Smooth muscle cell (in vitro differentiated cells): ENCODE measurements around the gene TRUB2. TPM values are rescaled to one million over a fixed set of nuclear protein-coding genes. Genes with fewer than 3 reads are reported as not detected.

ENCODE experiments used
- DNase-seq: peaks from one replicate; lab custom pipeline; 2025; ENCODE audit not compliant: unreplicated experiment; lab: John Stamatoyannopoulos, UW
- H2AFZ ChIP-seq: fragments of 200-600 bp; sonication (generic); 2 replicates; pipeline ENCODE4 v1.6.0; 2016; ENCODE audit warnings: antibody characterized with exemption, low read depth, mild to moderate bottlenecking
- H3F3A ChIP-seq: fragments of 200-600 bp; sonication (generic); 2 replicates; pipeline ENCODE4 v1.6.0; 2017; ENCODE audit warnings: antibody characterized with exemption, low read depth
- H3K27ac ChIP-seq: fragments of 200-600 bp; sonication (generic); 2 replicates; pipeline ENCODE4 v1.5.1; 2016; ENCODE audit warnings: low read depth, mild to moderate bottlenecking
- H3K27me3 ChIP-seq: fragments of 200-600 bp; sonication (generic); 2 replicates; pipeline ENCODE4 v1.6.1; 2016; ENCODE audit warnings: low read depth, mild to moderate bottlenecking
- H3K36me3 ChIP-seq: fragments of 200-600 bp; sonication (generic); 2 replicates; pipeline ENCODE4 v1.5.1; 2016; ENCODE audit warnings: low read depth
- H3K4me1 ChIP-seq: fragments of 200-600 bp; sonication (generic); 2 replicates; pipeline ENCODE4 v1.5.1; 2016; ENCODE audit warnings: low read depth
- H3K4me2 ChIP-seq: fragments of 200-600 bp; sonication (generic); 2 replicates; pipeline ENCODE4 v1.6.0; 2016; ENCODE audit warnings: mild to moderate bottlenecking
- H3K4me3 ChIP-seq: fragments of 200-600 bp; sonication (generic); 2 replicates; pipeline ENCODE4 v1.5.1; 2016; ENCODE audit warnings: mild to moderate bottlenecking
- H3K79me2 ChIP-seq: fragments of 200-600 bp; sonication (generic); 2 replicates; pipeline ENCODE4 v1.6.0; 2016; ENCODE audit warnings: low read depth, mild to moderate bottlenecking
- H3K9ac ChIP-seq: fragments of 200-600 bp; sonication (generic); 2 replicates; pipeline ENCODE4 v1.6.0; 2016; ENCODE audit warnings: low read depth
- H3K9me3 ChIP-seq: fragments of 200-600 bp; sonication (generic); replicated peaks from 2 replicates; pipeline ENCODE4 v1.5.1; 2016; ENCODE audit warnings: low read depth
- H4K20me1 ChIP-seq: fragments of 200-600 bp; sonication (generic); 2 replicates; pipeline ENCODE4 v1.6.0; 2016; ENCODE audit warnings: low read depth
- WGBS: methylation state at CpG from one replicate; pipeline ENCODE4 v1.1.7; 2016; ENCODE audit warnings: low lambda C conversion rate; 5-methylcytosine and 5-hydroxymethylcytosine counted together
- polyA plus RNA-seq: library from polyadenylated mRNA; unstranded; fragments of >200 nt; fragmentation: Nextera tagmentation; extraction: Ambion mirVana; gene quantifications from 2 replicates; pipeline ENCODE4 v1.2.1, GENCODE V29; 2016
- total RNA-seq: library from RNA; depleted of rRNA; stranded (reverse); fragments of >200 nt; gene quantifications from 2 replicates; pipeline ENCODE4 v1.2.3, GENCODE V29; 2014
- TF ChIP-seq, protein P1 (sequence below): fragments of 200-600 bp; sonication (generic); IDR thresholded peaks from 2 replicates; pipeline ENCODE4 v1.5.1; 2017; ENCODE audit warnings: borderline replicate concordance, mild to moderate bottlenecking, antibody characterized with exemption; ENCODE audit not compliant: insufficient read depth, poor library complexity, severe bottlenecking

Gene TRUB2
- total and polyA plus RNA-seq, 2 experiments from 2014 or later, result 9.0 to 33.2 TPM

DNA sequence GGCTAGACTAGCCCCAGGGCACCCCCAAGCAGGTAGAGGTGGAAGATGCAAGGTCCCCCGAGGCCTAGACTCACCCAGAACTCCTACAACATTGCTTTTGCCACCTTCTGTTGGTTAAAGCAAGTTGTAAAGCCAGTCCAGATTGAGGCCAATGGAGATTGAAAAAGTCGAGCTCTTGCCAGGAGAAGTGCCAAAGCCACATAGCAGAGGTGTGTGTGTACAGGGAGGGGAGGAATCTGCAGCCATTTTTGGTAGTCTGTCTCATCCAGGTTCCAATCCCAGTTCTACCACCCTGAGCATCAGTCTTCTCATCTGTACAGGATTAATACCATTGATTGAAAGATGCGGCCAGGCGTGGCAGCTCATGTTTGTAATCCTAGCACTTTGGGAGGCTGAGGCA is 36.6 kb upstream of the TRUB2 start:
- no peak overlapping the region for H2AFZ ChIP-seq
- H3K4me3 ChIP-seq, result no peak overlapping the region
- no peaks in the 10 kb centered on the region for H3K9me3 ChIP-seq
- no peak for DNase-seq
- no peaks in the 10 kb centered on the region for H4K20me1 ChIP-seq
- WGBS, result 97% methylated on average over 4 of the region's 4 CpGs
- no peaks in the 10 kb centered on the region for H3K79me2 ChIP-seq
- H3K27ac ChIP-seq, result no peak overlapping the region
- no peak overlapping the region for H3K9ac ChIP-seq
- no peaks in the 10 kb centered on the region for H3K36me3 ChIP-seq
- H3K27me3 ChIP-seq, result no peaks in the 10 kb centered on the region
- TF ChIP-seq, protein P1, sequence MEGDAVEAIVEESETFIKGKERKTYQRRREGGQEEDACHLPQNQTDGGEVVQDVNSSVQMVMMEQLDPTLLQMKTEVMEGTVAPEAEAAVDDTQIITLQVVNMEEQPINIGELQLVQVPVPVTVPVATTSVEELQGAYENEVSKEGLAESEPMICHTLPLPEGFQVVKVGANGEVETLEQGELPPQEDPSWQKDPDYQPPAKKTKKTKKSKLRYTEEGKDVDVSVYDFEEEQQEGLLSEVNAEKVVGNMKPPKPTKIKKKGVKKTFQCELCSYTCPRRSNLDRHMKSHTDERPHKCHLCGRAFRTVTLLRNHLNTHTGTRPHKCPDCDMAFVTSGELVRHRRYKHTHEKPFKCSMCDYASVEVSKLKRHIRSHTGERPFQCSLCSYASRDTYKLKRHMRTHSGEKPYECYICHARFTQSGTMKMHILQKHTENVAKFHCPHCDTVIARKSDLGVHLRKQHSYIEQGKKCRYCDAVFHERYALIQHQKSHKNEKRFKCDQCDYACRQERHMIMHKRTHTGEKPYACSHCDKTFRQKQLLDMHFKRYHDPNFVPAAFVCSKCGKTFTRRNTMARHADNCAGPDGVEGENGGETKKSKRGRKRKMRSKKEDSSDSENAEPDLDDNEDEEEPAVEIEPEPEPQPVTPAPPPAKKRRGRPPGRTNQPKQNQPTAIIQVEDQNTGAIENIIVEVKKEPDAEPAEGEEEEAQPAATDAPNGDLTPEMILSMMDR, result no peak
- H3K4me1 ChIP-seq, result no peaks in the 10 kb centered on the region
- no peak overlapping the region for H3K4me2 ChIP-seq
- H3F3A ChIP-seq, result no peaks in the 10 kb centered on the region

DNA sequence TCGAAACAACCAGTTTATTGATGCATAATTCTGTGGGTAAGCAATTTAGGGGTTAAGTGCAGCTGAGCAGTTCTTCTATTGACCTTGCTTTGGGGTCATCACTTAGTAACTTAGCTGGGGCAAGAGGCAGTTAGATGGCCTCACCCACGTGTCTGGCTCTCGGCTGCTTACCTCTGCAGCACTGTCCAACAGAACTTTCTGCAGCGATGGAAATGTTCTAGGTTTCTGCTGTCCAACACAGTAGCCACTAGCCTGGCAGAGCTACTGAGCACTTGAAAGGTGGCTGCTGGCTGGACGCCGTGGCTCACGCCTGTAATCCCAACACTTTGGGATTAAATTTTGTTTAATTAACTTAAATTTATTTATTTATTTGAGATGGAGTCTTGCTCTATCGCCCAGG is 35.8 kb upstream of the TRUB2 start:
- TF ChIP-seq, protein P1, result no peak
- H3K27me3 ChIP-seq, result no peaks in the 10 kb centered on the region
- no peaks in the 10 kb centered on the region for H3F3A ChIP-seq
- no peaks in the 10 kb centered on the region for H3K4me1 ChIP-seq
- no peak overlapping the region for H2AFZ ChIP-seq
- no peak overlapping the region for H3K4me2 ChIP-seq
- H3K9me3 ChIP-seq, result no peaks in the 10 kb centered on the region
- H3K36me3 ChIP-seq, result no peaks in the 10 kb centered on the region
- 92% methylated on average over 8 of the region's 8 CpGs for WGBS
- no peaks in the 10 kb centered on the region for H4K20me1 ChIP-seq
- H3K27ac ChIP-seq, result no peak overlapping the region
- DNase-seq, result no peak
- H3K9ac ChIP-seq, result no peak overlapping the region
- no peaks in the 10 kb centered on the region for H3K79me2 ChIP-seq
- H3K4me3 ChIP-seq, result no peak overlapping the region

DNA sequence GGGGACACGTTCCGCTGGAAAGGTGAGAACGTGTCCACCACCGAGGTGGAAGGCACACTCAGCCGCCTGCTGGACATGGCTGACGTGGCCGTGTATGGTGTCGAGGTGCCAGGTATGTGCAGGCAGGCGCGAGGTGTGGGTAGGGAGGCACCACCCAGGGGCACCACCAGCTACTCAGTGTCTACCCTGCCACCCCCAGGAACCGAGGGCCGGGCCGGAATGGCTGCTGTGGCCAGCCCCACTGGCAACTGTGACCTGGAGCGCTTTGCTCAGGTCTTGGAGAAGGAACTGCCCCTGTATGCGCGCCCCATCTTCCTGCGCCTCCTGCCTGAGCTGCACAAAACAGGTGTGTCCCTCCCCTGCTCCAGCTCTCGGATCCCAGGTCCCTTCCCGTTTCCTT is 33.2 kb upstream of the TRUB2 start:
- no peak for DNase-seq
- Histone ChIP-seq H3K27ac (no peak overlapping the region), H3K36me3 (no peaks in the 10 kb centered on the region), H3K9ac (no peak overlapping the region), H3K27me3 (no peaks in the 10 kb centered on the region), H2AFZ (no peak overlapping the region), H3K4me1 (no peaks in the 10 kb centered on the region), H3F3A (no peaks in the 10 kb centered on the region), H4K20me1 (no peaks in the 10 kb centered on the region), H3K79me2 (no peaks in the 10 kb centered on the region), H3K4me3 (no peak overlapping the region), H3K9me3 (no peaks in the 10 kb centered on the region), H3K4me2 (no peak overlapping the region)
- WGBS, result 99% methylated on average over 19 of the region's 19 CpGs
- TF ChIP-seq, protein P1, result no peak

DNA sequence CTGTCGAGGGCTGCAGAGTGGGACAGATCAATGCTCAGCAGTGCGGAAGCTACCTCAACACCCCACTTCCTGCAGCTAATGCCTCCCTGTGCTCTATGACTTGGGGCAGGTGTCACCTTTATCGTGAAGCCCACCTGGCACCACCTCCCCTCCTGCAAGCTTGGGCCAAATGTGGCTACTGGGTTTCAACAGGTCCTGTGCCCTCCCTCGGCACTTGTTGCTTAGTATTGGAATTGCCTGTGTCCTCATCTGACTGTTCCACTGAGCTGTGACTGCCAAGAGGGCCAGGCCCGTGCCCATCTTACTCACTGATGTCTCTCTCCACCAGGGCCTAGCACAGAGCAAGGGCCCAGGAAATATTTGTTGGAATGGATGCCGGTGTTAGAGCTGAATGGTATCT is 27.5 kb upstream of the TRUB2 start:
- no peaks in the 10 kb centered on the region for H3K4me1 ChIP-seq
- TF ChIP-seq, protein P1, result no peak
- no peaks in the 10 kb centered on the region for H3K27me3 ChIP-seq
- H3K9me3 ChIP-seq, result no peaks in the 10 kb centered on the region
- H3K9ac ChIP-seq, result no peak overlapping the region
- over 99% methylated on average over 6 of the region's 6 CpGs for WGBS
- H2AFZ ChIP-seq, result no peak overlapping the region
- no peaks in the 10 kb centered on the region for H3K79me2 ChIP-seq
- H3K27ac ChIP-seq, result no peak overlapping the region
- H3K4me3 ChIP-seq, result no peak overlapping the region
- H3K36me3 ChIP-seq, result no peaks in the 10 kb centered on the region
- H3F3A ChIP-seq, result no peaks in the 10 kb centered on the region
- H4K20me1 ChIP-seq, result no peaks in the 10 kb centered on the region
- DNase-seq, result no peak
- H3K4me2 ChIP-seq, result no peak overlapping the region
